ENCODE measurements around the gene RAPGEF4. TPM values are rescaled to one million over a fixed set of nuclear protein-coding genes. Genes with fewer than 3 reads are reported as not detected.

RAPGEF4 gene
- polyA plus RNA-seq, 1 experiment: 0.60 TPM

DNA sequence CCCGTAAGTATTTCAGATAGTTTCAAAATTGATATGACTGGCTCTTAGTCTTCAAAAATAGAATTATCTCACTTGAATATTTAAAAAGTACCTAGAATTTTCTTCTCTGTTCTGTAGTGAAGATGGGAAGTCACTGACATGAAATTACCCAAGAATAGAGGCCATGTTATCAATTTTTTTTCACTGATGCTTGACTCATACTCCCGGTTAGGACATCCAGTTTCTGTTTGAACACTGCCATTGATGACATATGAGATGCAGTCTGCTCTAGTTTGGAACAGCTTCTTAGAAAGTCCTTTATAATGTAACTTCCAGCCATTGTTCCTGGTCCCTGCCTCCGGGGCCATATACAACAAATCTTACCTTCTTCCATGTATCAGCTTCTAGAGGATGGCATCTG lies 366.0 kb downstream of the RAPGEF4 start:
- Histone ChIP-seq H3K27me3 (ENCODE audit: control insufficient read depth, insufficient read depth, low read length) (no peaks in the 10 kb centered on the region), H3K36me3 (ENCODE audit: control insufficient read depth, insufficient read depth, low read length) (no peaks in the 10 kb centered on the region), H3K4me3 (ENCODE audit: low read depth, low read length) (no peak overlapping the region)
- no peak for DNase-seq (ENCODE audit: low read depth)
- CTCF ChIA-PET: interaction anchor here (0.8 to 1.3 kb wide), 2 partner anchors 22 to 25 kb away, joined by 3 to 4 read pairs; no protein-coding TSS in a partner anchor
- POLR2A ChIA-PET: no interaction called here
- no peak for TF ChIP-seq CTCF (IDR thresholded peaks at IDR 0.05; ENCODE audit: insufficient read depth, low read depth, low read length)

Small RNA genes lying within 50 kb of the gene (small RNA-seq; reads per million reads assigned to genes)
- not detected for gene RF01210 (ENCODE audit: insufficient read length, low read depth, low replicate concordance)

Other genes with a start within 250 kb of the RAPGEF4 start
- gene PDK1, start 179.8 kb upstream of the RAPGEF4 start, polyA plus RNA-seq (2011; rRNA removed): 40.0 and 64.6 TPM in 2 replicates